T47D (cell line): ENCODE data around the gene ZNF688.
"Not testable (repeated sequence)": the region's sequence is repeated elsewhere in the genome, so short reads cannot be mapped to it uniquely, and the experiment has no call there.

Experiments
- DNase-seq, 2 experiments: peaks; one replicate each; pipeline versions ENCODE4 v3.0.0 to v3.0.0-alpha.2; 2011 to 2012; ENCODE audit warnings: low read depth in 1 of 2, low spot score in 1 of 2
- JUND ChIP-seq: IDR thresholded peaks from 2 replicates; pipeline ENCODE4 v1.6.1; 2012; ENCODE audit warnings: low read depth
- in situ Hi-C: cut with HindIII; loops from 2 replicates; pipeline ENCODE4 v1.10.0; 2016; ENCODE audit warnings: low sequenced_read_pairs, low pct_unique_long_range_greater_than_20kb

ZNF688 gene

GRCh38 chr16:30532285-30533145 lies 39.0 kb downstream of the ZNF688 start:
- DNase-seq = no peak
- TF ChIP-seq JUND = no peak
- in situ Hi-C loops = no loop called here

GRCh38 chr16:30530163-30531037 lies 41.1 kb downstream of the ZNF688 start:
- in situ Hi-C loops = no loop called here

GRCh38 chr16:30528799-30529457 lies 42.6 kb downstream of the ZNF688 start:
- DNase-seq = no peak
- in situ Hi-C loops = no loop called here
- TF ChIP-seq JUND = no peak

More at GRCh38 chr16:30530163-30531037, 41.1 kb downstream of the ZNF688 start:
- peak in 1 of 2 experiments; percentile 54 for DNase-seq
- no peak for TF ChIP-seq JUND

- peak; percentile 43 to 97 for DNase-seq
- TF ChIP-seq JUND = no peak
- in situ Hi-C loops = no loop called here
These were observed 43.8 kb downstream of the ZNF688 start for GRCh38 chr16:30527635-30528178.

GRCh38 chr16:30526823-30527634 lies 44.5 kb downstream of the ZNF688 start:
- DNase-seq = peak; percentile 97 to 99
- in situ Hi-C loops = no loop called here
- TF ChIP-seq JUND = no peak

GRCh38 chr16:30526137-30526822 lies 45.2 kb downstream of the ZNF688 start, which contains the start of gene ZNF768:
TSS of gene ZNF768 (minus strand) at chr16:30526566. CDS start at chr16:30526413, 153 bp downstream.
- DNase-seq = peak; percentile 44 to 73
- in situ Hi-C loops = no loop called here
- TF ChIP-seq JUND = no peak

- no peak for TF ChIP-seq JUND
- in situ Hi-C loops = no loop called here
- no peak for DNase-seq
These were observed 45.7 kb downstream of the ZNF688 start for GRCh38 chr16:30525844-30526136.

- DNase-seq = no peak
- no peak for TF ChIP-seq JUND
- in situ Hi-C loops = no loop called here
These were observed 46.6 kb downstream of the ZNF688 start for GRCh38 chr16:30524575-30525568.

GRCh38 chr16:30523768-30524574 lies 47.5 kb downstream of the ZNF688 start:
- TF ChIP-seq JUND = no peak
- in situ Hi-C loops = no loop called here
- no peak for DNase-seq

- in situ Hi-C loops, DNase-seq: not testable (repeated sequence)
These were observed 48.6 kb downstream of the ZNF688 start for GRCh38 chr16:30522702-30523463.
